Lung (tissue), 12 donors: ENCODE data around the gene CYP2E1. TPM values are rescaled to one million over a fixed set of nuclear protein-coding genes. Genes with fewer than 3 reads are reported as not detected.
"Not testable (repeated sequence)": the region's sequence is repeated elsewhere in the genome, so short reads cannot be mapped to it uniquely, and the experiment has no call there.

Experiments
- ATAC-seq: fragments of 200-7000 bp; cut with Tn5 transposase; one replicate; pipeline ENCODE4 v1.9.1; 2020; ENCODE audit warnings: moderate number of reproducible peaks; ENCODE audit not compliant: insufficient read depth, low FRiP score
- DNase-seq, 3 donors: peaks; one replicate each; pipeline ENCODE4 v3.0.0-alpha.2; 2013 to 2017
- H3K27ac ChIP-seq, 2 donors: one replicate each; pipeline ENCODE4 v1.5.1; 2013; ENCODE audit warnings: mild to moderate bottlenecking in 2 of 2, moderate library complexity in 2 of 2, control low read depth in 1 of 2, inconsistent platforms in 1 of 2, low read depth in 1 of 2, low read length in 1 of 2
- H3K27me3 ChIP-seq, 3 donors: one replicate each; pipeline ENCODE4 v1.5.1; 2013; ENCODE audit warnings: low read length in 2 of 3; ENCODE audit not compliant: control insufficient read depth in 3 of 3, insufficient read depth in 3 of 3
- H3K36me3 ChIP-seq, 4 donors: one replicate each; pipeline ENCODE4 v1.5.1; 2013; ENCODE audit warnings: low read length in 4 of 4, mild to moderate bottlenecking in 1 of 4, moderate library complexity in 1 of 4; ENCODE audit not compliant: control insufficient read depth in 4 of 4, insufficient read depth in 4 of 4
- H3K4me1 ChIP-seq, 5 donors: one replicate each; pipeline ENCODE4 v1.5.1; 2013; ENCODE audit warnings: low read length in 5 of 5, mild to moderate bottlenecking in 2 of 5, moderate library complexity in 1 of 5; ENCODE audit not compliant: control insufficient read depth in 5 of 5, insufficient read depth in 5 of 5
- H3K4me3 ChIP-seq: one replicate; pipeline ENCODE4 v1.5.1; 2013; ENCODE audit warnings: mild to moderate bottlenecking, control low read depth, moderate library complexity
- H3K9ac ChIP-seq, 2 donors: one replicate each; pipeline ENCODE4 v1.5.1; 2013; ENCODE audit warnings: low read length in 2 of 2, control low read depth in 1 of 2; ENCODE audit not compliant: insufficient read depth in 1 of 2
- H3K9me3 ChIP-seq, 4 donors: one replicate each; pipeline ENCODE4 v1.5.1; 2013; ENCODE audit warnings: low read length in 3 of 4, mild to moderate bottlenecking in 1 of 4, moderate library complexity in 1 of 4; ENCODE audit not compliant: control insufficient read depth in 4 of 4, insufficient read depth in 3 of 4
- CTCF ChIP-seq: IDR thresholded peaks from 2 replicates; pipeline ENCODE4 v1.5.1; 2012; ENCODE audit warnings: mild to moderate bottlenecking; ENCODE audit errors: control extremely low read depth, extremely low read depth
- WGBS, 2 donors: extraction: QIAGEN DNeasy Blood & Tissue Kit; methylation state at CpG; one replicate each; pipeline ENCODE4 v1.1.7; 2013; 5-methylcytosine and 5-hydroxymethylcytosine counted together
- polyA plus RNA-seq, 2 donors: library from polyadenylated mRNA; stranded (reverse); fragments of 200-250 nt; gene quantifications; one replicate each; pipeline ENCODE4 v1.2.1, GENCODE V29; 2013
- total RNA-seq, 2 donors: library from RNA; depleted of rRNA in 1 of 2; stranded (reverse); fragments of >200 nt in 1 of 2; gene quantifications; one replicate each; pipeline ENCODE4 v1.2.1, GENCODE V29; 2014 to 2021
- donor health status: control.
- donor health status: control.
- donor health status: Bipolar disorder and iron deficiency.
- donor health status: healthy.
- donor health status: DM: yes; HTN: yes; CAD: no.

The CYP2E1 gene
- total and polyA plus RNA-seq, 4 donors: 0.26 to 1.9 (median 1.1) TPM

DNA sequence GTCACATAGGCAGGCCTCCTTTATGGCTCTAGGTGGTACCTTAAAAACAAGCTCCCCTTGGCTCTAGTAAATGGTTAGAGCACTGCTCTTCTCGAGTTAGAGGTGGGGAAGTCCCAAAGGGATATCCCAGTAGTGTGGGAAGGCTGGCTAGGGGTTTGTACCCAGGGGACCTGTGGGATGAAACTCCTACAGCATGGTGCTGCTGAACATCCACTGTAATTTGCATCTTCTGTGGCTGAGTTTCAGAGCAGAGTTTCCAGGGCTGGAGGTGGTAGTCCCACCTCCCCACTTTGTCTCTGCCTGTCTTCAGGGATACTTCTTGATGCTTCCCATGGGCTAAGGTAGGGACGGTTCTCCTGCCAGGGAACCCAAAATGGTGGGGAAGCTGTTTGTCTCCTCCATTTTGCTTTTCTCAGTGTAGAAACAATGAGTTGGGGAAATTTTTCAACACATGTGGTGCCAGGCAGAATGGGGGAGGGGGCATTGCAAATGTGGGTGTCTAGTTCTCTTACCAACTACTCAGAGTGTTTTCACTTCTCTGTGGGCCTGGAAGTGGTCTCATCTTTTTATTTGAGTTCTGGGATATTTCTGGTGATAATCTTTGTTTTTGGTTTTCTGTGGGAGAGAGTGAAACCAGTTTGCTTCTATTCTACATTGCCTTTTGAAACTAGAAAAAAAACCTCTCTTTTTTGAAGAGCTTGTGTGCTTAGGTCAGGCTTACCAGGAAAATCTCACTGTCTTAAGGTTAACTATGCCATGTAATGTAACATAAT lies 37.2 kb upstream of the CYP2E1 start:
- H3K4me3 ChIP-seq: no peak overlapping the region
- peaks cover 0 to 4% (median 0%) of the 10 kb centered on the region in 4 donors for H3K36me3 ChIP-seq
- H3K9ac ChIP-seq: no peak overlapping the region
- ATAC-seq (no peak), DNase-seq (no peak)
- no peak for TF ChIP-seq CTCF
- H3K27me3 ChIP-seq: no peaks in the 10 kb centered on the region
- 48 to 58% methylated on average over 2 of the region's 2 CpGs for WGBS, 2 donors
- no peaks in the 10 kb centered on the region for H3K4me1 ChIP-seq
- no peak overlapping the region for H3K27ac ChIP-seq
- peaks cover 0 to 25% (median 7%) of the 10 kb centered on the region in 4 donors for H3K9me3 ChIP-seq

DNA sequence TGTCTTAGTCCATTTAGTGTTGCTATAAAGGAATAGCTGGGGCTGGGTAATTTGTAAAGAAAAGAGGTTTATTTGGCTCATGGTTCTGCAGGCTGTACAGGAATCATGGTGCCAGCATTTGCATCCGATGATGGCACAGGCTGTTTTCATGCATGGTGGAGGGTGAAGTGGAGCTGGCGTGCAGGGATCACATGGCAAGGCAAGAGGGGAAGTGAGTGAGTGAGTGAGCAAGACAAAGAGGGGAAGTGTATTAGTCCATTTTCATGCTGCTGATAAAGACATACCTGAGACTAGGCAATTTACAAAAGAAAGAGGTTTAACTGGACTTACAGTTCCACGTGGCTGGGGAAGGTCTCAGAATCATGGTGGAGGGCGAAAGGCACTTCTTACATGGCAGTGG lies 33.6 kb upstream of the CYP2E1 start:
- 60 to 69% methylated on average over 4 of the region's 4 CpGs for WGBS, 2 donors
- H3K27me3 ChIP-seq, H3K36me3 ChIP-seq, H3K4me3 ChIP-seq, ATAC-seq, H3K9ac ChIP-seq, H3K27ac ChIP-seq, H3K4me1 ChIP-seq, DNase-seq: not testable (repeated sequence)
- H3K9me3 ChIP-seq: peaks cover 0 to 20% (median 2%) of the 10 kb centered on the region in 4 donors

DNA sequence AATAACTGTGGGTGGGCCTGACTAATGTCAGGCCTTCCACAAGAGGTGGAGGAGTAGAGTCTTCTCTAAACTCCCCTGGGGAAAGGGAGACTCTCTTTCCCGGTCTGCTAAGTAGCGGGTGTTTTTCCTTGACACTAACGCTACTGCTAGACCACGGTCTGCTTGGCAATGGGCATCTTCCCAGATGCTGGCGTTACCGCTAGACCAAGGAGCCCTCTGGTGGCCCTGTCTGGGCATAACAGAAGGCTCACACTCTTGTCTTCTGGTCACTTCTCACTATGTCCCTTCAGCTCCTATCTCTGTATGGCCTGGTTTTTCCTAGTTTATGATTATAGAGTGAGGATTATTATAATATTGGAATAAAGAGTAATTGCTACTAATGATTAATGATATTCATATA lies 29.8 kb upstream of the CYP2E1 start:
- H3K27ac ChIP-seq, DNase-seq, H3K36me3 ChIP-seq, H3K9ac ChIP-seq, H3K27me3 ChIP-seq, H3K4me1 ChIP-seq, ATAC-seq, H3K4me3 ChIP-seq: not testable (repeated sequence)
- H3K9me3 ChIP-seq: peaks cover 0 to 24% (median 5%) of the 10 kb centered on the region in 4 donors
- WGBS, 2 donors: 58 to 71% methylated on average over 6 of the region's 6 CpGs

- H3K9ac ChIP-seq, H3K36me3 ChIP-seq, H3K27ac ChIP-seq, H3K27me3 ChIP-seq, H3K4me1 ChIP-seq, DNase-seq, ATAC-seq, H3K4me3 ChIP-seq: not testable (repeated sequence)
- H3K9me3 ChIP-seq: peaks cover 0 to 24% (median 6%) of the 10 kb centered on the region in 4 donors
- 63 to 76% methylated on average over 1 of the region's 1 CpG for WGBS, 2 donors
Observed at GRCh38 chr10:133499176-133499575, 28.0 kb upstream of the CYP2E1 start.

- H3K4me3 ChIP-seq, H3K27me3 ChIP-seq, H3K4me1 ChIP-seq, DNase-seq, ATAC-seq, H3K9ac ChIP-seq, H3K27ac ChIP-seq, H3K36me3 ChIP-seq: not testable (repeated sequence)
- WGBS, 2 donors: 64% methylated on average over 4 of the region's 4 CpGs
- H3K9me3 ChIP-seq: peaks cover 0 to 24% (median 6%) of the 10 kb centered on the region in 4 donors
Observed at GRCh38 chr10:133500897-133501296, 26.3 kb upstream of the CYP2E1 start.
